HG03442 (cell line): Measurements from ENCODE around the gene NLRC5.
A peak's percentile ranks its signal among the peaks of the same experiment; 100 is the strongest.
"Not testable (repeated sequence)": the region's sequence is repeated elsewhere in the genome, so short reads cannot be mapped to it uniquely, and the experiment has no call there.

ENCODE experiments used
- ATAC-seq: cut with Tn5 transposase; IDR thresholded peaks from one replicate; pipeline ENCODE4 v1.9.1; 2021; ENCODE audit warnings: mild to moderate bottlenecking, moderate library complexity; ENCODE audit not compliant: unreplicated experiment

Gene NLRC5

GRCh38 chr16:56998352-56998751, 9.0 kb downstream of the NLRC5 start:
- no peak for ATAC-seq

GRCh38 chr16:56998861-56999260, 9.5 kb downstream of the NLRC5 start:
- no peak for ATAC-seq

GRCh38 chr16:56999409-57000270, 10.3 kb downstream of the NLRC5 start:
- ATAC-seq, result no peak

DNA sequence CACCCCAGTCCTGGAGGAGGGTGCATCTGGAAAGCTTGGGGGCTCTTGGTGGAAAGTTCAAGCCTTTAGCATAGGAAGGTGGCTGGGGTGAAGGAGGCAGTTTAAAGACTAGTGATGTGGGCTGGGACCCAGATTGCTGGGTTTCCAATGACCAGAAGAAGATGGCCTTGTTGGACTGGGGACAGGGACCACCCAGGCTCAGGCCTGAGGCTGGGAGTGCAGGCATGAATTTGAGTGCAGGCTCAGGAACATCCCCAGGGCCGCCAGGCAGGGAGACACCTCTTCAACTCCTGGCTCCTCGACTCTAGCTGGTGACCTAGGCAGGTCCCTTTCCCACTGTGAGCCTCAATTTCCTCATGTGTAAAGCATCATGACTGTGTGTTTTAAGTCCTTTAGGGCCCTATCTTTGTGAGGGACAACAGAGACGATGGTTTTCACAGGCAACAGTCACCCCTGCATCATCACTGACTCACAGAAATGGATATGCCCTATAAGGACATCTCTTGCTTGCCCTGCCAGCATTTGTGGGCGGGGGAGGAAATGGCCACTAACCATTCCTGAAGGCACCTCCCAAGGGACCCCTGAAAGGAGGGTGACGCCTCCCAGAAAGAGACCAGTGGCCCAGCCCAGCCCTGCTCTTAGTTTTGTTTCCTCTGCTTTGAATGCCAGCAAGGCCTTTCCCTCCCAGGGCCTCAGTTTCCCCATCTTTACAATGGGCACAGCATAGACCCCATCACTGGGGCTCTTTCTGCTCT, 11.1 kb downstream of the NLRC5 start:
- ATAC-seq, result peak; percentile 52

DNA sequence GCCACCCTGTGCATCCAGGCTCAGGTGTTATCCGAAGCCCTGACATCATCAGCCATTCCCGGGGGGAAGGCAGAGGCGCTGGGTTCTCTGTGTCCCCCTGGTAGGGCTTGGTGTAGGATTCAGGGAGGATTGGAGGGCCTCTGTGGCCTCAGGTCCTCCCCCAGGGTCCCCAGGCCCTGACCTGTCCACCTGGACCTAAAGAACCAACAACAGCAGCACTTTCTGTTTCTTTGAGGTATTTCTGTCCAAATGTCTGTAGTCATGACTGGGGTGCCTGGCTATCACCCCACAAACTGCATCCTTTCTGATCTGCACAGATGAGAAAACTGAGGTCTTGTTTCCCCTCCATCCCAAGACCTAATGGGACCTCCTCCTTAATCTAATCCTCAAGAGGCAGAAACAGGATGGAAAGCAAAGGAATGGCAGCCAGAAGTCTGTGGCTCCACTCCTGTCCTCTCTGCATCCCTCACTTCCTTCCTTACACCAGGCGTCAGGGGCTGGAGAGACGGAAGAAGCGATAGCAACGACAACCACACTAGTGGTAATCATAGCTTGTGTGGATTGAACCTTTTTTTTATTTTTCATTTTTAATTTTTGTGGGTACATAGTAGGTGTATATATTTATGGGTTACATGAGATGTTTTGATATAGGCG, 11.8 kb downstream of the NLRC5 start:
- ATAC-seq, result no peak

- no peak for ATAC-seq
Measured at GRCh38 chr16:57003439-57004386, 14.4 kb downstream of the NLRC5 start.

DNA sequence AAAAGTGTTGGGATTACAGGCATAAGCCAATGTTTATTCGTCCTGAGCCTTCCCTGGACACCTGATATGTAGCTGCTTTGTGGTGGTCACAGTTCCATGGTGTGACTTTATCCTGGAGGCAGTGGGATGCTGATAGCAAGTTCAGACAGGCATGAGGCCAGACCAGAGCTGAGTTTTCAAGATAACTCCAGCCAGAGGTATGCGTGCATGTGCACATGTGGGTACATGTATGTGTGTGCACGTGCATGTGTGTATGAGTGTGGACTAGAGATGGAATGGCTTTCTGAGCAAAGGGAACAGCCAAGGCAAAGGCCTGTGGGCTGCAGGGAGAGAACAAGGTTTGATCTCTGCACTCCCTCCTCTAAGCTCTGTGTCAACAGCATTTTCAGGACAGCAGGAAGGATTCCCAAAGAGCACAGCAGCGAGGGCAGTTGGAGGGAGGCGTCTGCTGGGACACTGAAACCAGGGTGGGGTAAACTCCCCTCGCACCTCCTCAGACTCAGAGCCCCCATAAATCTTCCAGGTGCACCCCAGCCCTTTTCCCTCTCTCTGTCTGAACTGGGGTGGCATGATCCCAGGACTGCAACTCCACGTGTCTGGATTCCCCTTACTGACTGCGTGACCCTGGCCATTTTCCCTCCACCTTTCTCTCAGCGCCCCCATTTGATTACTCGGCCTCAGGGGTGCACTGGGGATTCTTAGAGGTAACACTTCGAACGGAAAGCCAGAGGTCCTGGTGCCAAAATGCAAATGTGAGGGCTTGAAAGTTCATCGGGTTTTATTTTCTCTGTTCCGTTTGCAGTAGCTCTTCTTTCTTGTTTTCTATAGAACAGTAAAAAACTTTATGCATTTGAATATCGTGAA, 15.3 kb downstream of the NLRC5 start:
- no peak for ATAC-seq

DNA sequence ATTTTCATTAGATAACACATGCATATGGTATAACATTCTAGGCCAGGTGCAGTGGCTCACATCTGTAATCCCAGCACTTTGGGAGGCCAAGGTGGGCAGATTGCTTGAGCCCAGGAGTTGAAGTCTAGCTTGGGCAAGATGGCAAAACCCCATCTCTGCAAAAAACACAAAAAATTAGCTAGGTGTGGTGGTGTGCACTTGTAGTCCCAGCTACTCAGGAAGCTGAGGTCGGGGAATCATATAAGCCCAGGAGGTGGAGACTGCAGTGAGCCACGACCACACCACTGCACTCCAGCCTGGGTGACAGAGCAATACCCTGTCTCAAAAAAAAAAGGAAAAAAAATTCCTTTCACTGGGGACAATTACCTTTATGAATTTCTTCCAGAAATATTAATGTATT, 16.2 kb downstream of the NLRC5 start:
- ATAC-seq, result not testable (repeated sequence)

DNA sequence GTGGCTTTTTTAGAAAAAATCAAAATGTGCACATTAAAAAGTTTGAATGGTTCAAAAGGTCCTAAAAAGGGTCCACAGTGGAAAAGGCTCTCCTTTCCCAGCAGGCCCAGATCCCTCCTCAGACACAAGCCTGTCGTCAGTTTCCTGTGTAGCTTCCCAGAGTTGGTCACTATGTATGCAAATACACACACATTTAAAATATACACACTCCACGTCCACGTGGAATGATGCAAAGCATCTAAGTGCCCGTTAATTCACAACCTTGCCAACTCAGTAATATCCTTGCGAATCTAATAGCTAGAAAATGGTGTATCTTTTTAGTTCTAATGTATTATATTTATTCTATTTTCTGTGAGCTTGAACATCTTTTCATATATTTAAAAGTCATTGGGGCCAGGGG, 17.7 kb downstream of the NLRC5 start:
- ATAC-seq, result no peak

GRCh38 chr16:57007530-57007929, 18.2 kb downstream of the NLRC5 start:
- ATAC-seq, result no peak

GRCh38 chr16:57008440-57008839, 19.1 kb downstream of the NLRC5 start:
- no peak for ATAC-seq

DNA sequence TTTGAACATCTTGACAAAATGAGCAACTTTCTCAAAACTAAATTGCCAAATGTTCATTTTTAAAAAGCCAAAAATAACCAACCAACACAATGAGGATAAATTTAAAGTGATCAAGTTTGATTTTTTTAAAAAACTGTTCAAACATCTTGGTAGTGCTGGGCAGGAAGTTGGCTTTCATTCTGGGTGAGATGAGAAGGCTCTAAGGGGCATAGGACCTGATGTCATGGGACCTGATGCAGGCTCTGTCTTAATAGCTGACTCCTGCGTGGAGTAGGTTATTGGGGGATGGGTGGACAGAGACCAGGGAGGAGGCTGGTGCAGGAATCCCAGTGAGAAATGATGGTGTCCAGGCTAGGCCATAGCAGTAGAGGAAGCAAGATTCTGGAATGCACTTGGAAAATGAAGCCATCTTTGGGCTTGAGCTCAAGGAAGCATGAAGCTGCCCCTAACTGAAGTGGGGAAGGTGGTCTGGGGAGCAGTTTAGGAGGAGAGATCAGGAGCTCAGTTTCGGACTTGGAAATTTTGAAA, 20.4 kb downstream of the NLRC5 start:
- no peak for ATAC-seq

- no peak for ATAC-seq
Measured at GRCh38 chr16:57012353-57012752, 23.0 kb downstream of the NLRC5 start.

- ATAC-seq, result no peak
Measured at GRCh38 chr16:57013229-57013628, 23.9 kb downstream of the NLRC5 start.

GRCh38 chr16:57013902-57014301, 24.5 kb downstream of the NLRC5 start:
- ATAC-seq, result no peak

- ATAC-seq, result no peak
Measured at GRCh38 chr16:57016301-57016700, 26.9 kb downstream of the NLRC5 start.

GRCh38 chr16:57016831-57017230, 27.5 kb downstream of the NLRC5 start:
- no peak for ATAC-seq

GRCh38 chr16:57017251-57017650, 27.9 kb downstream of the NLRC5 start:
- ATAC-seq, result no peak

- no peak for ATAC-seq
Measured at GRCh38 chr16:57019746-57020145, 30.4 kb downstream of the NLRC5 start.
